Neuronal stem cell (in vitro differentiated cells): Measurements from ENCODE around the gene GADD45G.

ENCODE experiments used
- DNase-seq: peaks from one replicate; pipeline ENCODE4 v3.0.0-alpha.2; 2013; ENCODE audit warnings: low spot score
- H2AFZ ChIP-seq: one replicate; pipeline ENCODE4 v1.6.1; 2013; ENCODE audit warnings: mild to moderate bottlenecking, low read length, inconsistent platforms
- H2AK5ac ChIP-seq: 2 replicates; pipeline ENCODE4 v1.6.1; 2013; ENCODE audit warnings: low read depth, mild to moderate bottlenecking, inconsistent platforms, low read length, moderate library complexity, mixed read lengths
- H2BK120ac ChIP-seq: 2 replicates; pipeline ENCODE4 v1.6.1; 2013; ENCODE audit warnings: low read depth, mild to moderate bottlenecking, inconsistent platforms, low read length, moderate library complexity, mixed read lengths
- H2BK12ac ChIP-seq: one replicate; pipeline ENCODE4 v1.6.1; 2013; ENCODE audit warnings: low read length, inconsistent platforms
- H2BK15ac ChIP-seq: 2 replicates; pipeline ENCODE4 v1.6.1; 2013; ENCODE audit warnings: mild to moderate bottlenecking, low read length, inconsistent platforms, mixed read lengths
- H2BK5ac ChIP-seq: one replicate; pipeline ENCODE4 v1.6.1; 2013; ENCODE audit warnings: inconsistent platforms, mild to moderate bottlenecking, low read length, moderate library complexity
- H3K14ac ChIP-seq: one replicate; pipeline ENCODE4 v1.6.1; 2013; ENCODE audit warnings: low read length, inconsistent platforms
- H3K18ac ChIP-seq: 2 replicates; pipeline ENCODE4 v1.6.1; 2013; ENCODE audit warnings: low read length, inconsistent platforms
- H3K23ac ChIP-seq: 2 replicates; pipeline ENCODE4 v1.6.1; 2013; ENCODE audit warnings: low read depth, mild to moderate bottlenecking, mixed read lengths, low read length, inconsistent platforms; ENCODE audit not compliant: poor library complexity
- H3K27ac ChIP-seq: replicated peaks from 3 replicates; pipeline ENCODE4 v1.5.1; 2013; ENCODE audit warnings: low read length, inconsistent platforms
- H3K27me3 ChIP-seq, 3 experiments: 2 replicates each; pipeline ENCODE4 v1.6.1; 2013; ENCODE audit warnings: low read length in 3 of 3, mild to moderate bottlenecking in 2 of 3, inconsistent platforms in 1 of 3, low read depth in 1 of 3, mixed read lengths in 1 of 3, moderate library complexity in 1 of 3; ENCODE audit not compliant: control insufficient read depth in 3 of 3, insufficient read depth in 3 of 3
- H3K36me3 ChIP-seq, 2 donors: replicated peaks in 1 of 2; 2 replicates each; pipeline ENCODE4 v1.6.1; 2013; ENCODE audit warnings: low read length in 2 of 2; ENCODE audit not compliant: control insufficient read depth in 2 of 2, insufficient read depth in 2 of 2
- H3K4ac ChIP-seq: 2 replicates; pipeline ENCODE4 v1.6.1; 2013; ENCODE audit warnings: inconsistent platforms, mild to moderate bottlenecking, low read length, moderate library complexity
- H3K4me1 ChIP-seq, 2 donors: 1 replicate in 1 of 2; 2 replicates in 1 of 2; pipeline ENCODE4 v1.6.1; 2013; ENCODE audit warnings: low read length in 2 of 2, low read depth in 1 of 2; ENCODE audit not compliant: control insufficient read depth in 2 of 2, insufficient read depth in 1 of 2
- H3K4me2 ChIP-seq: one replicate; pipeline ENCODE4 v1.6.1; 2013; ENCODE audit warnings: mild to moderate bottlenecking, low read length, inconsistent platforms; ENCODE audit not compliant: insufficient read depth, poor library complexity, severe bottlenecking
- H3K4me3 ChIP-seq, 2 donors: 2 replicates each; pipeline ENCODE4 v1.5.1; 2013; ENCODE audit warnings: low read length in 2 of 2, mild to moderate bottlenecking in 2 of 2, inconsistent platforms in 1 of 2, moderate library complexity in 1 of 2
- H3K79me1 ChIP-seq: one replicate; pipeline ENCODE4 v1.6.1; 2013; ENCODE audit warnings: low read depth, mild to moderate bottlenecking, inconsistent platforms, low read length, moderate library complexity
- H3K9ac ChIP-seq: one replicate; pipeline ENCODE4 v1.6.1; 2013; ENCODE audit warnings: mild to moderate bottlenecking, low read depth, low read length, inconsistent platforms; ENCODE audit not compliant: poor library complexity
- H3K9me3 ChIP-seq, 2 donors: replicated peaks in 1 of 2; 2 replicates each; pipeline versions ENCODE3 to v1.6.1; 2013; ENCODE audit warnings: low read length in 2 of 2, mild to moderate bottlenecking in 2 of 2, inconsistent platforms in 1 of 2, low read depth in 1 of 2, mixed read lengths in 1 of 2, moderate library complexity in 1 of 2; ENCODE audit not compliant: control insufficient read depth in 2 of 2, insufficient read depth in 1 of 2
- H4K8ac ChIP-seq: one replicate; pipeline ENCODE4 v1.6.1; 2013; ENCODE audit warnings: low read depth, mild to moderate bottlenecking, inconsistent platforms, low read length, moderate library complexity
- H4K91ac ChIP-seq: one replicate; pipeline ENCODE4 v1.6.1; 2013; ENCODE audit warnings: low read length, low read depth, mild to moderate bottlenecking, inconsistent platforms; ENCODE audit not compliant: poor library complexity
- WGBS, 2 donors: extraction: QIAGEN DNeasy Blood & Tissue Kit; methylation state at CpG; one replicate each; pipeline ENCODE4 v1.1.7; 2013; ENCODE audit warnings: missing lambda C conversion rate in 2 of 2, mixed read lengths in 1 of 2; ENCODE audit not compliant: insufficient read length in 2 of 2, insufficient replicate concordance in 1 of 2; ENCODE audit errors: extremely low coverage in 2 of 2; 5-methylcytosine and 5-hydroxymethylcytosine counted together

GADD45G gene

DNA sequence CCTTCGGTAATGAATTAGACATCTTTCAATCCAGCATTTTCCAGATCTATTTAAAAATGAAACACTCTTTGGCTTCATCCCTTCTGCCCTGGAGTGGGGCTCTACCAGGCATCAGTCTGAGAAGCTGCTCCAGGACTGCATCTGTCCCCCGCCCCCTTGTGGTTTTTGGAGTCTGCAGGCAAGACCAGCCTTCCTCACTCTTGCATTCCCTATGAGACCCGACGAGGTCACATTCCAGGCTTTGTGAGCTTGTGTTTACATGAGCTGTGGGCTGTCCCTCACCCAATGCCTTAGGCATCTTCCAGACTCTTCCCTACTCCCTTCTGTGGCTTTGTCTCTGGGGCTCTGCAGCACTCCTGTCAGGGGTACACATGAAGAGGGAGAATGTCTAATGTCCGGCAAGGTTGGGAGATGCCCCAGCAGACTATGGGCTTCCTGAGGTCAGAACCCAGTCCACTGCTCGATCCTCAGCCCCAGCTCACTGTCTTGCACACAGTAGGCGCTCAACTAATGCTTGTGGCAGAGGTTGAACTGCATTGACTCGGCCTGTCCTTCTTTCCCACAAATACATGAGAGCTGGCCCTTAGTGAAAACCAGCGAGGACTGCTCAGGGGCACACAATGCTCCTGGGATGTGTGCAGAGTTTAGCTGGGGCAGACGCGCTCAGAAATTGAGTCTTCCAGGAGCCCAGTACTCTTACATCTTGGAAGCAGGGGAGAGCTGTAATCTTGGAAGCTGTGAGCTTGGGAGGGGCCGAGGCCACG is 11.7 kb upstream of the GADD45G start:
- peak; percentile 44 for DNase-seq

DNA sequence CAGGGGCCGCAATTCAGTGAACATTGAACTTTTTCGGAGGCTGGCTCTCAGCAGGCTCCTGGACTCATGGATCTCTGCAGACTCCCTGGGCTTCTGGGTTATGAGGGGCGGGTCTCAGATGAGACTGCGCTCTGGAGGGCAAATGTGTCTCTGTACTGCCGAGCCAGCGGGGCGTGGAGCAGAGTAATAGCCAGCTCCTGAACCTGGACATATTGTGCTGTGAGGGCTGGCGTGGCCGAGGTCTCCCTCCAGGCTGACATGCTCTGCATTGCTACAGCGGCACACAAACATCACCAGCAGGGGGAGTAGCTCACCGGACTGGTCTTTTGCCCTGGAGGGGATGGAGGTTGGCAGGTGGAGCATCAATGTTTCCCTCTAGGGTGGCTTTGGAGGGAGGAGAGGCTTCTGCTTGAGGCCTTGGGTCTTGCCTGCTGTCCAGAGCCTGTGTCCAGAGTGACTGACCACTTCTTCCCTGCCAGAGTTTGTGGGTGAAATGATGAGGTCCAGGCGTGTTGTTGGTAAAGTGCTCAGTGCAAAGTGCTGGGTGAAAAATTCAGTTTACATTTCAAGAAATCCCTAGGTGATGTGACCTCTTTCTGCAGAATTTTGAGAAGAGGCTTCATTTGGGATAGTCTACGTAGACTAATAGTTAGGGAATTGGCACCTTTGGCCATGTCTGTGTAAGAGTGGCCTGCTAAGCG is 10.9 kb upstream of the GADD45G start:
- Histone ChIP-seq H2AK5ac (peak overlapping the region; percentile 0), H3K4me3 (no peak overlapping the region), H3K14ac (no peak overlapping the region), H2BK5ac (no peak overlapping the region), H3K23ac (no peak overlapping the region), H4K8ac (no peak overlapping the region), H3K79me1 (no peaks in the 10 kb centered on the region), H3K27ac (no peak overlapping the region), H3K4me1 (peaks cover 0 to 6% of the 10 kb centered on the region in 2 donors), H2BK15ac (no peak overlapping the region), H3K9me3 (no peaks in the 10 kb centered on the region), H2BK120ac (no peak overlapping the region), H3K4me2 (no peak overlapping the region), H3K18ac (peak overlapping the region; percentile 58), H2BK12ac (no peak overlapping the region), H3K4ac (no peak overlapping the region), H3K36me3 (no peaks in the 10 kb centered on the region), H2AFZ (no peak overlapping the region), H3K9ac (no peak overlapping the region), H3K27me3 (peaks cover 0 to 50% (median 0%) of the 10 kb centered on the region in 3 experiments), H4K91ac (no peak overlapping the region)
- no CpG with 5 or more reads among the region's 14 CpGs for WGBS, 2 donors
- DNase-seq: peak; percentile 47

More for the DNA sequence above, 11.7 kb upstream of the GADD45G start:
- H3K27ac ChIP-seq: no peak overlapping the region
- no peak overlapping the region for H2BK120ac ChIP-seq
- H3K4me2 ChIP-seq: no peak overlapping the region
- H2AK5ac ChIP-seq: peak overlapping the region; percentile 0
- H2BK5ac ChIP-seq: no peak overlapping the region
- no peak overlapping the region for H2BK12ac ChIP-seq
- H3K14ac ChIP-seq: no peak overlapping the region
- peaks cover 0 to 48% (median 0%) of the 10 kb centered on the region in 3 experiments for H3K27me3 ChIP-seq
- no peaks in the 10 kb centered on the region for H3K36me3 ChIP-seq
- H3K4me1 ChIP-seq: peaks cover 0 to 6% of the 10 kb centered on the region in 2 donors
- no CpG with 5 or more reads among the region's 13 CpGs for WGBS, 2 donors
- H4K91ac ChIP-seq: no peak overlapping the region
- H2AFZ ChIP-seq: no peak overlapping the region
- no peaks in the 10 kb centered on the region for H3K79me1 ChIP-seq
- H3K4me3 ChIP-seq: no peak overlapping the region
- no peak overlapping the region for H3K9ac ChIP-seq
- H3K9me3 ChIP-seq: no peaks in the 10 kb centered on the region
- H2BK15ac ChIP-seq: no peak overlapping the region
- no peak overlapping the region for H3K23ac ChIP-seq
- no peak overlapping the region for H3K4ac ChIP-seq
- H4K8ac ChIP-seq: peak overlapping the region; percentile 5
- H3K18ac ChIP-seq: peak overlapping the region; percentile 58

DNA sequence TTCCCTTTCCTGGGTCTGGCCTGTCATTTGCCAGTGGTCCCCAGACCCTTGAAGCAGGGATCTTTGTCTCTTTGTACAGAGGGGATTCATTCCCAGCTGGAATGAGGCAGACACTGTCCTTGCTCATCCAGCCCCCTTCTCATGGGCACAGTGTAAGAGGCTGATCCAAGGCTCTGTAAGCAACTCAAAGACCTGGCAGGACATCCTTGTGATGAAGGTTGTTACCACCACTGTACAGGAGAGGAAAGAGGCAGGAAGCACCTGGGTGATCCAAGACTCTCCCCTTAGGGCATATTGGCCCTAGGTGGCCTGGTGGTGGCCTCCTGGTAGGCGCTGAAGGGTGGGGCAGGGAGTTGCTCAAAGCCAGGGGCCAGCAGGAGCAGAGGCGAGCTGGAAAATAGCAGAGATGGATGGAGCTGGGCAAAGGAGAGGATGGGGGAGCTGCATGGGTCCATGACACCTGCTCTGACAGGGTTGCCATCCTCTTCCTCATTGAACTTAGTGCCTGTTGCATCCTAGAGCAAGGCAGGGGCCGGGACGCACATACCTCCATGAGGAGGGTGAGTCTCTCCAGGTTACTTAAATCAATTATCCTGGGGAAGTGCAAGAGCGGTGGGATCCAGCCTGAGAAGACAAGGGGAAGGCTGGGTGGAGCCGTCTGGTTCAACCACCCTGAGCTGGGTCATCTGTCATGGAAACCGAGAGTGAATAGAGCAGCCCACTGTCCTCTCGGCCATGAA is 9.8 kb upstream of the GADD45G start:
- H3K9me3 ChIP-seq: no peaks in the 10 kb centered on the region
- H3K27ac ChIP-seq: no peak overlapping the region
- no peak overlapping the region for H3K18ac ChIP-seq
- WGBS, 2 donors: no CpG with 5 or more reads among the region's 8 CpGs
- no peak overlapping the region for H3K4me2 ChIP-seq
- no peak overlapping the region for H4K8ac ChIP-seq
- H3K36me3 ChIP-seq: no peaks in the 10 kb centered on the region
- H3K14ac ChIP-seq: no peak overlapping the region
- no peak overlapping the region for H2BK12ac ChIP-seq
- H3K9ac ChIP-seq: no peak overlapping the region
- H2BK5ac ChIP-seq: no peak overlapping the region
- H3K79me1 ChIP-seq: no peaks in the 10 kb centered on the region
- H2AK5ac ChIP-seq: no peak overlapping the region
- H3K4me1 ChIP-seq: peaks cover 0 to 6% of the 10 kb centered on the region in 2 donors
- no peak for DNase-seq
- H2BK15ac ChIP-seq: no peak overlapping the region
- no peak overlapping the region for H3K4me3 ChIP-seq
- peaks cover 0 to 61% (median 0%) of the 10 kb centered on the region in 3 experiments for H3K27me3 ChIP-seq
- H2BK120ac ChIP-seq: no peak overlapping the region
- no peak overlapping the region for H2AFZ ChIP-seq
- H3K23ac ChIP-seq: no peak overlapping the region
- H4K91ac ChIP-seq: no peak overlapping the region
- no peak overlapping the region for H3K4ac ChIP-seq

GRCh38 chr9:89595646-89596045 is 9.2 kb upstream of the GADD45G start:
- H3K4me1 ChIP-seq: peaks cover 0 to 6% of the 10 kb centered on the region in 2 donors
- H3K36me3 ChIP-seq: no peaks in the 10 kb centered on the region
- no peak overlapping the region for H3K14ac ChIP-seq
- peaks cover 0 to 68% (median 0%) of the 10 kb centered on the region in 3 experiments for H3K27me3 ChIP-seq
- H2BK120ac ChIP-seq: no peak overlapping the region
- H4K91ac ChIP-seq: no peak overlapping the region
- no peak overlapping the region for H2AFZ ChIP-seq
- H3K18ac ChIP-seq: no peak overlapping the region
- no peak overlapping the region for H4K8ac ChIP-seq
- H3K4ac ChIP-seq: no peak overlapping the region
- H3K4me3 ChIP-seq: no peak overlapping the region
- H3K9ac ChIP-seq: no peak overlapping the region
- no peaks in the 10 kb centered on the region for H3K9me3 ChIP-seq
- H3K23ac ChIP-seq: no peak overlapping the region
- H3K4me2 ChIP-seq: no peak overlapping the region
- H2BK12ac ChIP-seq: no peak overlapping the region
- no peak overlapping the region for H2AK5ac ChIP-seq
- DNase-seq: no peak
- no peak overlapping the region for H2BK15ac ChIP-seq
- no CpG with 5 or more reads among the region's 3 CpGs for WGBS, 2 donors
- H3K27ac ChIP-seq: no peak overlapping the region
- H2BK5ac ChIP-seq: no peak overlapping the region
- H3K79me1 ChIP-seq: no peaks in the 10 kb centered on the region
